Activated CD4-positive, alpha-beta T cell treated with anti-CD3 and anti-CD28 coated beads, Interleukin-2, amount 10 ng/mL, durations not matched to agents 24 days and 14 days (primary cell): Measurements from ENCODE around the gene PKNOX2. TPM values are rescaled to one million over a fixed set of nuclear protein-coding genes. Genes with fewer than 3 reads are reported as not detected.

Experiments used
- DNase-seq: peaks from one replicate; pipeline ENCODE4 v3.0.0; 2022
- H3K27ac Mint-ChIP-seq: one replicate; pipeline ENCODE4 v1.8.0; 2022; ENCODE audit warnings: mild to moderate bottlenecking, mixed read lengths
- H3K27me3 Mint-ChIP-seq: one replicate; pipeline ENCODE4 v1.8.0; 2022; ENCODE audit warnings: mixed read lengths
- H3K36me3 Mint-ChIP-seq: one replicate; pipeline ENCODE4 v1.8.0; 2022; ENCODE audit warnings: low read depth, mild to moderate bottlenecking, mixed read lengths
- H3K4me1 Mint-ChIP-seq: one replicate; pipeline ENCODE4 v1.8.0; 2021; ENCODE audit warnings: mixed read lengths
- H3K4me3 Mint-ChIP-seq: one replicate; pipeline ENCODE4 v1.8.0; 2022; ENCODE audit warnings: mild to moderate bottlenecking, moderate library complexity, mixed read lengths
- H3K9me3 Mint-ChIP-seq: one replicate; pipeline ENCODE4 v1.8.0; 2021; ENCODE audit warnings: mixed read lengths
- intact Hi-C: fragments of 100-400 bp; cut with micrococcal nuclease; formaldehyde crosslinking; loops from one replicate; pipeline ENCODE4 v1.15.1; 2023
- total RNA-seq: library from RNA; stranded (reverse); gene quantifications from 2 replicates; pipeline ENCODE4 v1.2.3, GENCODE V29; 2022

PKNOX2 gene
- total RNA-seq, 1 donor from 2014 or later, result not detected

DNA sequence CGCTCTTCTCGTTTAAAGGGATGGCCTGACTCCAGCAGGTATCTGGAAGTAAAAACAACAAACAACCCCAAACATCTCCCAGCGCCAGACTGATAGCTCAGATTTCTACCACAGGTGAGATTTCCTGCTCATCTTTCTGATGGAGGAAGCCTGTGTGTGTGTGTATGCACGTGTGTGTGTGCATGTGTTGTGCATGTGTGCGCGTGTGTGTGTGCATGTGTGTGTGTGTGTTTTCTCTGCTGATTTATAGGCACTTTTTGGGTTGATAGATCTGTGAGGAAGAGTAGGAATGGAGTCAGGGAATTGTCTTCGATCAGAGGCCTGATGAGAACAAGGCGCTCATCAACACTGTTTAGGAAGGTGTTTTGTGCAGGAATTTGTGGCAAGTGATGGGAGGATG, 103.0 kb downstream of the PKNOX2 start:
- H3K36me3 Mint-ChIP-seq, result no peaks in the 10 kb centered on the region
- H3K4me1 Mint-ChIP-seq, result no peaks in the 10 kb centered on the region
- H3K27ac Mint-ChIP-seq, result no peak overlapping the region
- H3K4me3 Mint-ChIP-seq, result no peak overlapping the region
- intact Hi-C loops, result no loop called here
- DNase-seq, result no peak
- no peaks in the 10 kb centered on the region for H3K9me3 Mint-ChIP-seq
- H3K27me3 Mint-ChIP-seq, result peaks cover 20% of the 10 kb centered on the region

GRCh38 chr11:125268611-125269010, 104.1 kb downstream of the PKNOX2 start:
- intact Hi-C loops, result no loop called here
- Mint-ChIP-seq H3K4me1 (no peaks in the 10 kb centered on the region), H3K36me3 (no peaks in the 10 kb centered on the region), H3K27ac (no peak overlapping the region), H3K9me3 (no peaks in the 10 kb centered on the region), H3K4me3 (no peak overlapping the region), H3K27me3 (peaks cover 10% of the 10 kb centered on the region)
- no peak for DNase-seq

DNA sequence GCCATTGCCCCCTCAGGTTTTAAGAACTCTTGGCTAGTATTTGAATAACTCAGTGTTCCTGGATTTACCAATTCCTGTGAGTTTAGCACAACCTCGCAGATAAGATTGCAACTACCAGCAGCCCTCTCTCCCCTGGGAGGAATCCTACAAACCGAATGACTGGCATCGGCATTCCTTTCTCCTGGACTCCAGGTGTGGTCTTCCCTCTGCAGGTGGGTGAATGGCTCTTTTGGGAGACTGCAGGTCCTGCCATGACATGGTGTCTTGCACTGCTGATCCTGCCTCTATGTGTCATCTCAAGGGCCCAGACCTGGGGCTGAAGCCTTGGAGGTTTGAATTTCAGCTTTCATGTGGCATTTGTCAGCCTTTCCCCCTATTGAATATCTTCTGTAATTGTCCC, 105.6 kb downstream of the PKNOX2 start:
- Mint-ChIP-seq H3K4me3 (no peak overlapping the region), H3K27ac (no peak overlapping the region), H3K27me3 (peaks cover 8% of the 10 kb centered on the region), H3K36me3 (no peaks in the 10 kb centered on the region), H3K9me3 (no peaks in the 10 kb centered on the region), H3K4me1 (no peaks in the 10 kb centered on the region)
- intact Hi-C loops, result no loop called here
- no peak for DNase-seq

- intact Hi-C loops, result no loop called here
- H3K27ac Mint-ChIP-seq, result no peak overlapping the region
- no peaks in the 10 kb centered on the region for H3K36me3 Mint-ChIP-seq
- no peaks in the 10 kb centered on the region for H3K4me1 Mint-ChIP-seq
- H3K4me3 Mint-ChIP-seq, result no peak overlapping the region
- DNase-seq, result no peak
- H3K27me3 Mint-ChIP-seq, result peaks cover 8% of the 10 kb centered on the region
- no peaks in the 10 kb centered on the region for H3K9me3 Mint-ChIP-seq
Observed at GRCh38 chr11:125270711-125271110, 106.2 kb downstream of the PKNOX2 start.

DNA sequence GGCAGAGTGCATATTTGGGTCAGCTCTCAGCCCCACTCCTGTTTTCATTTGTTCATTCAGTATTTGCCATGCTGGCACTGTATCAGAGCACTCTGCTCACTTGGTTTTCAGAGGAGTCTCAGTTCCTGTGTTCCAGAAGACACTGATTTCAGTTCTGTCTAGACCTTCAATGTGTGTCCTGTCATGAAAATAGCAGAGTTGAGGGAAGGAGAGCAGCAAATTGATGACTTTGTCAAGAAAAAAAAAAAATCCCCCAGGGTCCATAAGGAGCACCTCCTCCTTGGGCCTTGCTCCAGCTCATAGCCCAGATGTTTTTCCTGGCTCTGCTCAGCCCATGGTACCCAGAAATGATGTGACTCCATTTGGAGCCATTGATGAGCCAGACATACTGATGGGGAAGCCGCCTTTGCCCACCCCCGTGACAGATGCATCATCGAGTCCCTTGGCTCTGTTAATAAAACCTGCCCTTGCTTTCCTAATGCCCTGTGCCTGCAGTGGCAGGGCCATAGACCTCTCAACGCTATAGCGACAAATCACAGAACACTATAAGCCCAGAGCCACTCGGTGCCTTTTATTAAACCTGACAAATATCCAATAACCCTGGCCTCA, 107.0 kb downstream of the PKNOX2 start:
- Mint-ChIP-seq H3K4me1 (no peaks in the 10 kb centered on the region), H3K36me3 (no peaks in the 10 kb centered on the region), H3K27ac (no peak overlapping the region), H3K9me3 (no peaks in the 10 kb centered on the region), H3K4me3 (no peak overlapping the region), H3K27me3 (peaks cover 8% of the 10 kb centered on the region)
- intact Hi-C loops, result no loop called here
- DNase-seq, result no peak

DNA sequence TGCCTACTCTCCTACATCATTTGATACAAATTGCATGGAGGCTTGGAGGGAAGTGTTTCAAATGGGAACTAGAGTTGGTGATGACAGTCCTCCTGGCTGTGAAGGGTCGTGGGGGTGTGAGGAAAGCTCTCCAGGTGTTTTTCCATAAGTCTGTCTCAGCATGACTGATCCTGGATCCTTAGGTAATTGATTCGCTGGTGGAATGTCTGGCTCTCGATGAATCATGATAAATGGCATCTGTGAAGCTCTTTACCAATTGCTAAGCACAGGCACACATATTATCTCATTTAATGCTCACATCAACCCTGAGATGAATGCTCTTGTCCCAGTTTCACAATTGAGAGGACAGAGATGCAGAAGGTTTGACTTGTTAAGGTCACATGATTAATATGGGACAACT, 107.5 kb downstream of the PKNOX2 start:
- Mint-ChIP-seq H3K9me3 (no peaks in the 10 kb centered on the region), H3K27ac (no peak overlapping the region), H3K4me3 (no peak overlapping the region), H3K36me3 (no peaks in the 10 kb centered on the region), H3K4me1 (no peaks in the 10 kb centered on the region), H3K27me3 (peaks cover 8% of the 10 kb centered on the region)
- no peak for DNase-seq
- intact Hi-C loops, result no loop called here

DNA sequence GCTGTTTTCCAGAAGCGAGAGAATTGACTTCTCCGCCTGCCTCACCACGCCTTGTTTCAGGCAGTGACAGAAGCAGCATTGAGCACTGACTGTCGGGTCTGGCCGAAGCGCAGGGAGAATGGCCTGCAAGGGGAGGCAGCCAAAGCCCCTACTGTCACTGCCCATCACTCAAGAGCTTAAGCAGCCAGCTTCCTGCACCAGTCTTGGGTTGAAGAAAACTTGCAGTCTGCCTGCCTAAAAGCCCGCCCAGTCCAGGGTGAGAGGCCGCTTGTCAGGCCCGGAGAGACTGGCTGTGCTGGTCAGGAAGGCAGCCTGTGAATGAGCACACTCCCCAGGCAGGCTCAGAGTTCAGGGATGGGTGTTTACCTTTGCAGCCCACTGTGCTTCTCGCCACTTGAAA, 108.3 kb downstream of the PKNOX2 start:
- Mint-ChIP-seq H3K27ac (no peak overlapping the region), H3K27me3 (peaks cover 8% of the 10 kb centered on the region), H3K4me3 (no peak overlapping the region), H3K9me3 (no peaks in the 10 kb centered on the region), H3K36me3 (no peaks in the 10 kb centered on the region), H3K4me1 (no peaks in the 10 kb centered on the region)
- DNase-seq, result no peak
- intact Hi-C loops, result no loop called here

DNA sequence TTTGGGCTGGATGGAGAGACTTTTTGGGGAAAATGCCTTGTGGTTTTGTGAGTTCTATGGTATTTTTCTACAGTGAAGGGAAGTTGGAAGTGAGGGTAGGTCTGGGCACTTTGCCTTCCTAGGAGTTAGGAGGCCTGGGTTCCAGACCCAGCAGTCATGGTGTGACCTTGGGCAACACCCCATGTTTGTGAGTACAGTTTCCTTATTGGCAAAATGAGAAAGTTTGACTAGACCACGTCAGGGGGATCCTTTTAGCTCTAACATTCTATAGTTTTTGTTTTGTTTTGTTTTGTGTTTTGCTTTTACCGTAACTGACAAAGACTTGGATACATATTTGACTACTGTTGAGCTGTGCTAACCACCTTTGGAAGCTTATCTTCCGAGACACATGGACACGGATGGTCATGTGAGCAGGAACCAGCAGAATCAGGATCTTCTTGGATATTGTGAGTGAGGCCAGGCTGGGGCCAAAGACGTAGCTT, 109.0 kb downstream of the PKNOX2 start:
- peaks cover 6% of the 10 kb centered on the region for H3K27me3 Mint-ChIP-seq
- H3K36me3 Mint-ChIP-seq, result no peaks in the 10 kb centered on the region
- no peaks in the 10 kb centered on the region for H3K4me1 Mint-ChIP-seq
- no peak overlapping the region for H3K27ac Mint-ChIP-seq
- no peak overlapping the region for H3K4me3 Mint-ChIP-seq
- DNase-seq, result no peak
- no peaks in the 10 kb centered on the region for H3K9me3 Mint-ChIP-seq
- intact Hi-C loops, result no loop called here

GRCh38 chr11:125274309-125274708, 109.8 kb downstream of the PKNOX2 start:
- Mint-ChIP-seq H3K4me3 (no peak overlapping the region), H3K27me3 (peaks cover 6% of the 10 kb centered on the region), H3K36me3 (no peaks in the 10 kb centered on the region), H3K27ac (no peak overlapping the region), H3K4me1 (no peaks in the 10 kb centered on the region), H3K9me3 (no peaks in the 10 kb centered on the region)
- no peak for DNase-seq
- intact Hi-C loops, result no loop called here

DNA sequence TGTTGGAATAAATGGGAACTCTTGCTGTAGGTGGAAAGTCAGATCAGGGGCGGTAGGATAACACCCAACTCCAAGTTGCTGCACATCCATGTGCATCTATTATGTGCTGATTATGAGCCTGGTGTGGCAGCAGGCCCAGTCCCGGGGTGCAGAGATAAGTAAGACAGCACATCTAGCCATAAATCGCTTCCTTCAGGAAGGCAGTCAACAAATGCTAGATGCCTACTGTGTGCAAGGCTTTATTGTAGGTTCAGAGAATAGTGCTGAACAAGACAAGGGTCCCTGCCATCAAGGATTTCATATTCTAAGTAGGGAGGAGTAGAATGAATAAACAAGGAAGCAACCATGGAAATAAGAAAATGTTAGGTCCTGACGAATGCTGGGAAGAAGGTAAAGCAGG, 110.2 kb downstream of the PKNOX2 start:
- Mint-ChIP-seq H3K27ac (no peak overlapping the region), H3K9me3 (no peaks in the 10 kb centered on the region)

GRCh38 chr11:125275905-125276618, 111.5 kb downstream of the PKNOX2 start:
- no peaks in the 10 kb centered on the region for H3K36me3 Mint-ChIP-seq

More for the DNA sequence above, 110.2 kb downstream of the PKNOX2 start:
- Mint-ChIP-seq H3K36me3 (no peaks in the 10 kb centered on the region), H3K4me3 (no peak overlapping the region), H3K4me1 (no peaks in the 10 kb centered on the region), H3K27me3 (peaks cover 6% of the 10 kb centered on the region)
- intact Hi-C loops, result no loop called here
- no peak for DNase-seq

DNA sequence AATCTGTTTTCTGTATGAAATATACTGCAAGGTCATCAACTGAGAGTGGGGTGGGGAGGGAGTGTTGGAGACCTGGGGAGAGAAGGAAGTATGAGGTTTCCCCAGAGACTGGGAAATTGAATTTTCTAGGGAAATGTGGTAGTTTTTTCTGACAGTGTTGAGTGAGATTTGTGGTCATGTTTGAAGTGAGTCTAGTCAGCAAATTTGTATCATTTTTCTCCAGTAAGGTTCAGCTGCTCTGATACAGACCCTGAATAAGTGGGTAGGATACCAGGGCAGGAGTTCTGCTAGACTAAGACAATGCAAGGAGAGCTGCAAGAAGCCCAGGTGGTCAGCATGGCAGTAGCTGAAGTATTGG, 112.0 kb downstream of the PKNOX2 start:
- H3K4me3 Mint-ChIP-seq, result no peak overlapping the region

More at GRCh38 chr11:125275905-125276618, 111.5 kb downstream of the PKNOX2 start:
- Mint-ChIP-seq H3K9me3 (no peaks in the 10 kb centered on the region), H3K27ac (no peak overlapping the region), H3K27me3 (peaks cover 6% of the 10 kb centered on the region), H3K4me1 (no peaks in the 10 kb centered on the region), H3K4me3 (no peak overlapping the region)
- no peak for DNase-seq
- intact Hi-C loops, result no loop called here

GRCh38 chr11:125279676-125280418, 115.3 kb downstream of the PKNOX2 start:
- H3K4me1 Mint-ChIP-seq, result no peaks in the 10 kb centered on the region
- no peak for DNase-seq
- peaks cover 2% of the 10 kb centered on the region for H3K27me3 Mint-ChIP-seq
- H3K27ac Mint-ChIP-seq, result no peak overlapping the region
- no peaks in the 10 kb centered on the region for H3K9me3 Mint-ChIP-seq
- H3K36me3 Mint-ChIP-seq, result no peaks in the 10 kb centered on the region
- H3K4me3 Mint-ChIP-seq, result no peak overlapping the region
- intact Hi-C loops, result no loop called here

More for the DNA sequence above, 112.0 kb downstream of the PKNOX2 start:
- Mint-ChIP-seq H3K27ac (no peak overlapping the region), H3K4me1 (no peaks in the 10 kb centered on the region), H3K9me3 (no peaks in the 10 kb centered on the region), H3K36me3 (no peaks in the 10 kb centered on the region), H3K27me3 (peaks cover 4% of the 10 kb centered on the region)
- intact Hi-C loops, result no loop called here
- no peak for DNase-seq

GRCh38 chr11:125280646-125281045, 116.1 kb downstream of the PKNOX2 start:
- Mint-ChIP-seq H3K4me3 (no peak overlapping the region), H3K4me1 (no peaks in the 10 kb centered on the region), H3K27ac (no peak overlapping the region), H3K9me3 (no peaks in the 10 kb centered on the region), H3K27me3 (peaks cover 2% of the 10 kb centered on the region), H3K36me3 (no peaks in the 10 kb centered on the region)
- DNase-seq, result no peak
- intact Hi-C loops, result no loop called here
